GM19438 (cell line): ENCODE data around the gene MYO9A.
"Not testable (repeated sequence)": the region's sequence is repeated elsewhere in the genome, so short reads cannot be mapped to it uniquely, and the experiment has no call there.

Experiments
- ATAC-seq: cut with Tn5 transposase; IDR thresholded peaks from one replicate; pipeline ENCODE4 v1.9.1; 2021; ENCODE audit warnings: low read depth; ENCODE audit not compliant: unreplicated experiment

MYO9A gene

DNA sequence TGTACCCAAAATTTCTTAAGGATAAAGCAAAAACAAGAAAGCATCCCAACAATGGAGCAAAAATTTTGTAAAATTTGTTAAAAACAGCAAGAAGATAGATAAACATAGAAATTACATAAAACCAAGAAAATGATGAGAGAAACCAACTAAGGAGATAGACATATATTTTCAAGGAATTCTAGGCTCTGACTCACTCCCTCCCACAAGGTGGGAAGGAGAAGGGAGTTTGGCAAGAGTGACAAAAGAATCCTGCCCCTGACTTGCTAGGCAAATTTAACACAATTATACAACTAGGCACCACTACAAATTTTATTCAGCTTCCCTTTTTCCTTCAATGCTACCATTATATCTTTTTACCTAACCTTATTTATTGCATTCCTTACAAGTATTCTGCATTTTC lies 70.9 kb downstream of the MYO9A start:
- no peak for ATAC-seq

DNA sequence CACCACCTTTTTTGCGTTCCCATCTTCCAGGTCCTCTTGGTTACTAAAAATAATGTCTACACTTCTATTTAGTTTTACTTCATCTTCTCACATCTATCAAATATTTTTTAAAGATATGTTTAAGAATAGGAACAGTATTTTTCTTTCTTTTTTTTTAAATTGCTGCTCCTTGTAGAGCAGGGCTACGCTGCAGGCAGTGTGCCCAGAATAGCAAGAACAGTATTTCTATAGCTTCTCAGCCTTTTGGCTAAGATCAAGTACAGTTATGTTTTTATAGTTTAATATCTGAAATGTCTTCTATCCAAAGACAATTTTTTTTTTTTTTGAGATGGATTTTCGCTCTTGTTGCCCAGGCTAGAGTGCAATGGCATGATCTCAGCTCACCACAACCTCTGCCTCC lies 73.0 kb downstream of the MYO9A start:
- ATAC-seq, result no peak

GRCh38 chr15:72042865-72043264 lies 75.1 kb downstream of the MYO9A start:
- no peak for ATAC-seq

DNA sequence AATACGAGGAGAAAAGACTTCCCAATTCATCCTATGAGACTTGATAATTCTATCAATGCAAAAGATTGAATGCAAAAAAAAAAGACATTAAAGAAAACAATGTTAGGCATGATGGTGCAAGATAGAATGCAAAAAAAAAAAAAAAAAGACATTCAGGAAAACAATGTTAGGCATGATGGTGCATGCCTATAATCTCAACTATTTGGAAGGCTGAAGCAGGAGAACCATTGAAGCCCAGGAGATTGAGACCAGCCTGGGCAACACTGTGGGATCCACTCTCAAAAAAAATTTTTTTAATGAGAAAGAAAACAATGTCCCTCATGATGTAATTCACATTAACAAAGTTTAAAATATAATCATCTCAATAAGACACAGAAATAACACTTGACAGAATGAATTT lies 75.9 kb downstream of the MYO9A start:
- ATAC-seq, result no peak

DNA sequence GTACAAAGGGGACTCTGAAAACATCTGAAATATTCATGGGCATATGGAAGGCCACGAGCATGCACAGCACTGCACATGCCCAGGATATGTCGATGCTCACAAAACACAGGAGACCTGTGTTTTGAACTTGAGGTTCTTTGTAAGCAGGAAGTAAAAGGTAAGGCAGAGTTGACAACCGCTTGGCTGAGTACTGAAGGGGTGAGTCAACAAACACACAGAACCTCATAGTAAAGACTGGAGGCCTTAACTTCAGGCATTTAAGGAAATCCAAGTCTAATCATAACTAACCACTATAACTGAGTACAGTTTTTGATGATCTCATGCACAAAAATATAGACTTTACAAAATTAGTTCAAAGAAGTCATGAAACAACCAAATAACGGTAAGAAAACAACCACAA lies 80.6 kb downstream of the MYO9A start:
- ATAC-seq, result no peak

DNA sequence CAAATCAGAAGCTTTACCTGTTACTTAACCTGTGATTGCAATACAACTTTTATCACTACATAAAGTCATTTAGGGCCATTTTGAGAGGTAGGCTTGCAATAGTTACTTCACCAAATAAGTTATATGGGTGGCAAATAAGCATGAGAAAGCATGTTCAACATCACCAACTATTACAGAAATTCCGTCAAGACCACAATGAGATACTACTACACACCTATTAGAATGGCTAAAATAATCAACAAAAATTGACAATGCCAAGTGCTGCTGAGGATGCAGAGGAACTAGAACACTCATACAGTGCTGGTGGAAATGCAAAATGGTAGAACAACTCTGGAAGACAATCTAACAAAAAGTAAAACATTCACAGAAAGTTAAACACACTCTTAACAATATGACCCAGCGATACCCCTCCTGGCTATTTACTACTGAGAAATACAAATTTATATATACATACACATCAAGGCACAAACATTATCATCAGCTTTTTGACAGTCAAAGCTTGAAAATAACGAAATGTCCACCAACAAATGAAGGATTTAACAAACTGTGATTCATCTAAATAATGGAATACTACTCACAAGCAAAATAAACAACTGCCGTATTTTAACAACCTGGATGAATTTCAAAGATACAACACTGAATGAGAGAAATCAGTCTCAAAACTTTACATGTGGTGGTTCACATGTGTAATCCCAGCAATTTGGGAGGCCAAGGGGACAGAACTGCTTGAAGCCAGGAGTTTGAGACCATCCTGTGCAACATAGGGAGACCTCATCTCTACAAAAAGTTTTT lies 82.9 kb downstream of the MYO9A start:
- no peak for ATAC-seq

DNA sequence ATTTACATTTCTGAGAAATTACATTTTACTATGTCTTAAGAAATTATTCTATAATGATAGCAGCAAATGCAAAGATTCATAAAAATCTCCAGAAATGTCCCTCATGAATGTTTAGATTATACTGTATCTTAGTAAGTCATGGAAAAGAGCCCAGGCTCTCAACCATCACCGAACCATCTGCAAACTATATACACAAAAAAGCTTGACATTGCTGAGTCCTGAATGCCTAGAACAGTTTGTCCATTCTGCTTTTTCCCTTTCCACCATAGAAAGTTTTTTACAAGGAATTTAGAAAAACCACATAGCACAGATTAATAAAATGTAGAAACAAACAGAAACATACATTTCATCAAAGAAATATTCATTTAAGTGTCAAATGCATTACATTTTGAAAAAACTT lies 83.6 kb downstream of the MYO9A start:
- ATAC-seq, result no peak

GRCh38 chr15:72033711-72034110 lies 84.2 kb downstream of the MYO9A start:
- no peak for ATAC-seq

DNA sequence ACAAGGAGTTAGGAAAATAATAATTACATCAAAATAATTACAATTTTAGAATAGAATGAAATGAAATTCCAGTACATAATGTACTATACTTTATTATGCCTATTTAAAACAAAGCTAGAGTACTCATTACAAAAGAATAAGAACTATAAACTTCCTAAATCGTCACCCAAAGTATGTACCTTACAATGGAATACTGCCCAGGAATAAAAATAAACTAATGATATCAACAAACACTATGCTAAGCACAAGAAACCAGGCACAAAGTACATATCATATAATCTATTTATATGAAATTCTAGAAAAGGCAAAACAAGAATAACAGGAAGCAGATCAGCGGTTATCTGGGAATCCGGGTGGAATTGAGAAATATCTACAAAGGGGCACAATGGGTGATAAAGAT lies 84.7 kb downstream of the MYO9A start:
- no peak for ATAC-seq

DNA sequence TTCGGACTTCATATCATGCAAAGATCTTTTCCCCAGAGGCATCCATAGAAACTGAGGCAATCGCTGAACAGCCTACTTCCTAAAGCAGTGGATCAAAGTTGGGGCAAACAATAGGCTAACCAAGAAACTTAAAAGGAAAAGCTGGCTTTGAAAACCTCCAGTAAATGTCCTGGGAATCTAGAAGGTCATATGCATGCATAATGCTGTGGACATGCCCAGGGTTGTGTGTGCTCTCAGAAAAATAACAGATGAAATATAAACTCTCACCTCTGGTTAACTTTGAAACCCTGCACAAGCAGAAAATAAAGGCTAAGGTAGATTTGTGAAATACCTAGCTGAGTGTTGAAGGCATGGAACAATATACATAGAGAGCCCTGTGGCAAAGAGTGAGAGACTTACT lies 96.3 kb downstream of the MYO9A start:
- no peak for ATAC-seq

GRCh38 chr15:72020799-72021198 lies 97.2 kb downstream of the MYO9A start:
- ATAC-seq, result no peak

DNA sequence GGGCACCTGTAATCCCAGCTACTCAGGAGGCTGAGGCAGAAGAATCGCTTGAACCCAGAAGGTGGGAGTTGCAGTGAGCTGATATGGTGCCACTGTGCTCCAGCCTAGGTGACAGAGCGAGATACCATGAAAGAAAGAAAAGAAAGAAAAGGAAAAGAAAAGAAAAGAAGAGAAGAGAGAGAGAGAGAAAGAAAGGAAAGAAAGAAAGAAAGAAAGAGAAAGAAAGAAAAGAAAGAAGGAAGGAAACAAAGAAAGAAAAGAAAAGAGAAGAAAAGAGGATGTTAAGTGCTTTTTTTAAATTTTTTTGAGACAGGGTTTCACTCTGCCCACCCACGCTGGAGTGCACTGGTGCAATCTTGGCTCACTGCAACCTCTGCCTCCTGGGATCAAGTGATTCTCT lies 103.4 kb downstream of the MYO9A start:
- not testable (repeated sequence) for ATAC-seq

- no peak for ATAC-seq
Measured at GRCh38 chr15:72013703-72014102, 104.2 kb downstream of the MYO9A start.

DNA sequence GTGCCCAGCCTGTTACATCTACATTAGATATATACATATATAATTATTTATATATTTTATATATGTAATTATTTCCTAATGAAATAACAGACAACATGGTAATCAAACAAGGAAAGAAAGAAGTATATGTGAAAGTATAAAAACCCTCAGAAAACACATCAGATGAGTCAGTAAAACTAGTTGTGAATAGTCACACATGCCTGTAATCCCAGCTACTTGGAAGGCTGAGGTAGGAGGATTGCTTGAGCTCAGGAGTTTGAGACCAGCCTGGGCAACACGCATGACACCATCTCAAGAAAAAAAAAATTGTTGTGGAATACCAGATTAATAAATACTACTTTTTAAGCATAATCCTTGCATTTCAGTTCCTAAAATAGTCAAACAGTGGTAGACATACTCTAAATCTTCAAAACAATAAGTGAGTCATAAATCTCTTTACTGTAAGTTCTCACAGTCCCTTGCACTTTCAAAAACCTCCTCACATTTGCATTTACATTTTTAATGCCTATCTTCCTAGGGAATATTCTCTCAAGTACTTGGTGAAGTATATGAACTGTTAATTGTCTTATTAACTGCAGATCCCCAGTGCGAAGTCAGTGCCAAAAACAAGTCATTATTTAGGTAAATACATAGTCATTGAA lies 106.5 kb downstream of the MYO9A start:
- ATAC-seq, result no peak

DNA sequence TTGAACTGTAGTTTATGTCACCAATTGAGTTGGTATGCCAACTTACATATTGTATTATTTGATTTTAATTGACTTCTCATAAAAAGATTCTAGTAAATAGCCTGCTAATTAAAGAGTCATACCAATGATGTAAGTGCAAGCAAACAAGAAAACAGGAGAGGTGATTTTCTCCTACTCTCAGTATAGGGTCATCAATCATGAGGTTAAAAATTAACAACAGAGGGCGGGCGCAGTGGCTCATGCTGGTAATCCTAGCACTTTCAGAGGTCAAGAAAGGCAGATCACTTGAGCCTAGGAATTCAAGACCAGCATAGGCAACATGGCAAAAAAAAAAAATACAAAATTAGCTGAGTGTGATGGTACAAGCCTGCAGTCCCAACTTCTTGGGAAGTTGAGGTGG lies 108.7 kb downstream of the MYO9A start:
- no peak for ATAC-seq

DNA sequence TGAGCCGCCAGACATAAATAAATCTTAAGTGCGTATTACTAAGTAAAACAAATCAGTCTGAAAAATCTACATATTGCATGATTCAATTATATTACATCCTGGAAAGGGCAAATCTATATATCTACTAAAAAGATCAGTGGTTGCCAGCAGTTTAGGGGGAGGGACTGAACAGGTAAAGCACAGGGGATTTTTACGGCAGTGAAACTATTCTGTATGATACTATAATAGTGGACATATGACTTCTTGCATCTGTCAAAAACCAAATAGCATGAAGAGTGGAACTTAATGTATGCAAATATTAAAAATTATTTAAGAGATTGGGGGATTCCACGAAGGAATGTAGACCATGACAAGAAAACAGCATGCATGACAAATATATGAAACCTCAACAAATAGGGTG lies 111.6 kb downstream of the MYO9A start:
- no peak for ATAC-seq

GRCh38 chr15:72005483-72005882 lies 112.5 kb downstream of the MYO9A start:
- no peak for ATAC-seq

DNA sequence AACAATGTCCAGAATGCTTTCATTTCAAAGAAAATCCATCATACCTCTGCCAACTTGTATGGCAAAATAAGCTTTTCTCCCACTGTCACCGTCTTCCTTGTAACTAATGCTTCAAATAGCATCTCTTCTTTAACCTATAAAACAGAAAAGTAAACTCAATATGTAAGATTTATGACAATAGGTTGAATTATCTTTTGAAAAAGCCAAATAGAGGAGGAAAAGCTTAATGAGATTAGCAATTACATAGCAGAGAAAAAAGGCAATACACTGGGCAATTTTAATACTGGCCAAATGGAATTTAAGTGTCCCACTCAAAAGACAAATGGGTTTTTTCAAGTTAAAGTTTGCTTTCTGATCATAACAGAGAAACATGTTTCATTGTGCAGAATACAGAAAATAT lies 118.1 kb downstream of the MYO9A start:
- no peak for ATAC-seq

- ATAC-seq, result not testable (repeated sequence)
Measured at GRCh38 chr15:71998717-71999116, 119.2 kb downstream of the MYO9A start.

DNA sequence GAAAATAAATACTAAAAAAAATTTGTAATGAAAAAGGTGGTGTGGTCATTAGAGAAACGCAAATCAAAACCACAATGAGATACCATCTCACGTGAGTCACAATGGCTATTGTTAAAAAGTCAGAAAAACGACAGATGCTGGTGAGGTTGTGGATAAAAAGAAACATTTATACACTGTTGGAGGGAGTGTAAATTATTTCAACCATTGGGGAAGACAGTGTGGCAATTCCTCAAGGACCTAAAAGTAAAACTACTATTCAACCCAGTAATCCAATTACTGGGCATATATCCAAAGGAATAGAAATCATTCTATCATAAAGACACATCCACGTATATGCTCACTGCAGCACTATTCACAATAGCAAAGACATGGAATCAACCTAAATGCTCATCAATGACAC lies 120.3 kb downstream of the MYO9A start:
- ATAC-seq, result no peak

DNA sequence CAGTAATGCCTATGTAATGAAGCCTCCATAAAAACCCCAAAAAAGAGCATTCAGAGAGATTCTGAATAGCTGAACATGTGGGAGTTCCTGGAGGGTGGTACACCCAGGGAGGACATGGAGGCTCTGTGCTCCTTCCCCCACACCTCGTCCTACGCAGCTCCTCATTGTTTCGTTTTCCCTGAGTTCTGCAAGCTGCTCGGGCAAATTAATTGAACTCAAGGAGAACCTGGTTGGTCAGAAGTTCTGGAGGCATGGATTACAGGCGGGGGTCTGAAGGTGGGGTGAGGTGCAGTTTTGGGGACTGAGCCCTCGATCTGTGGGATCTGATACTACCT lies 142.2 kb downstream of the MYO9A start:
- no peak for ATAC-seq

GRCh38 chr15:71974211-71974610 lies 143.7 kb downstream of the MYO9A start:
- ATAC-seq, result no peak
